Measurements from ENCODE around the gene DNAH2. TPM values are rescaled to one million over a fixed set of nuclear protein-coding genes. Genes with fewer than 3 reads are reported as not detected.

DNAH2 gene
- total and polyA plus RNA-seq, 2 experiments from 2014 or later, result 0.77 to 2.1 TPM

GRCh38 chr17:7818746-7819645 is 101.5 kb downstream of the DNAH2 start:
- DNase-seq (ENCODE audit: low spot score), result no peak
- H3K79me2 ChIP-seq, result no peaks in the 10 kb centered on the region
- no peaks in the 10 kb centered on the region for H3K9me2 ChIP-seq (replicated peaks; ENCODE audit: insufficient read depth)
- no peaks in the 10 kb centered on the region for H3K9me3 ChIP-seq (ENCODE audit: low read depth)
- H3K4me2 ChIP-seq, result no peak overlapping the region
- TF ChIP-seq CTCF (IDR thresholded peaks at IDR 0.05; ENCODE audit: poor library complexity) (no peak), EZH2phosphoT487 (IDR thresholded peaks at IDR 0.05; ENCODE audit: low read depth, severe bottlenecking, unreplicated experiment) (no peak), EZH2 (IDR thresholded peaks at IDR 0.05; ENCODE audit: borderline replicate concordance) (no peak)
- 97% methylated on average over 25 of the region's 27 CpGs for WGBS (ENCODE audit: low lambda C conversion rate, missing lambda C conversion rate)
- H3K4me3 ChIP-seq, result no peak overlapping the region
- H4K20me1 ChIP-seq (ENCODE audit: insufficient read depth, poor library complexity, severe bottlenecking), result no peaks in the 10 kb centered on the region
- H3K27ac ChIP-seq, result no peak overlapping the region
- H3K27me3 ChIP-seq, result no peaks in the 10 kb centered on the region
- no peak overlapping the region for H2AFZ ChIP-seq
- peaks cover 9% of the 10 kb centered on the region for H3K4me1 ChIP-seq (ENCODE audit: insufficient read depth)
- no peaks in the 10 kb centered on the region for H3K36me3 ChIP-seq (replicated peaks; ENCODE audit: insufficient read depth, low read depth)

- H3K27ac ChIP-seq, result no peak overlapping the region
- 87% methylated on average over 5 of the region's 5 CpGs for WGBS (ENCODE audit: low lambda C conversion rate, missing lambda C conversion rate)
These were observed 102.7 kb downstream of the DNAH2 start for GRCh38 chr17:7820231-7820630.

GRCh38 chr17:7822126-7822525 is 104.6 kb downstream of the DNAH2 start:
- Histone ChIP-seq H3K4me2 (no peak overlapping the region), H2AFZ (no peak overlapping the region), H3K27me3 (no peaks in the 10 kb centered on the region), H3K9me3 (ENCODE audit: low read depth) (no peaks in the 10 kb centered on the region), H4K20me1 (ENCODE audit: insufficient read depth, poor library complexity, severe bottlenecking) (no peaks in the 10 kb centered on the region), H3K79me2 (no peaks in the 10 kb centered on the region), H3K4me3 (no peak overlapping the region), H3K9me2 (replicated peaks; ENCODE audit: insufficient read depth) (no peaks in the 10 kb centered on the region), H3K27ac (no peak overlapping the region), H3K36me3 (replicated peaks; ENCODE audit: insufficient read depth, low read depth) (no peaks in the 10 kb centered on the region), H3K4me1 (ENCODE audit: insufficient read depth) (peaks cover 3% of the 10 kb centered on the region)
- TF ChIP-seq EZH2phosphoT487 (IDR thresholded peaks at IDR 0.05; ENCODE audit: low read depth, severe bottlenecking, unreplicated experiment) (no peak), EZH2 (IDR thresholded peaks at IDR 0.05; ENCODE audit: borderline replicate concordance) (no peak), CTCF (IDR thresholded peaks at IDR 0.05; ENCODE audit: poor library complexity) (no peak)
- WGBS (ENCODE audit: low lambda C conversion rate, missing lambda C conversion rate), result 80% methylated on average over 14 of the region's 14 CpGs
- DNase-seq (ENCODE audit: low spot score), result no peak

More at GRCh38 chr17:7820231-7820630, 102.7 kb downstream of the DNAH2 start:
- Histone ChIP-seq H3K4me2 (no peak overlapping the region), H3K9me2 (replicated peaks; ENCODE audit: insufficient read depth) (no peaks in the 10 kb centered on the region), H3K4me1 (ENCODE audit: insufficient read depth) (peaks cover 9% of the 10 kb centered on the region), H2AFZ (no peak overlapping the region), H4K20me1 (ENCODE audit: insufficient read depth, poor library complexity, severe bottlenecking) (no peaks in the 10 kb centered on the region), H3K27me3 (no peaks in the 10 kb centered on the region), H3K9me3 (ENCODE audit: low read depth) (no peaks in the 10 kb centered on the region), H3K4me3 (no peak overlapping the region), H3K36me3 (replicated peaks; ENCODE audit: insufficient read depth, low read depth) (no peaks in the 10 kb centered on the region), H3K79me2 (no peaks in the 10 kb centered on the region)
- peak; percentile 1 for DNase-seq (ENCODE audit: low spot score)
- no peak for TF ChIP-seq CTCF (IDR thresholded peaks at IDR 0.05; ENCODE audit: poor library complexity)
- no peak for TF ChIP-seq EZH2 (IDR thresholded peaks at IDR 0.05; ENCODE audit: borderline replicate concordance)
- TF ChIP-seq EZH2phosphoT487 (IDR thresholded peaks at IDR 0.05; ENCODE audit: low read depth, severe bottlenecking, unreplicated experiment), result no peak

Data from hepatocyte (in vitro differentiated cells).